ENCODE results near the gene MEI4. TPM values are rescaled to one million over a fixed set of nuclear protein-coding genes. Genes with fewer than 3 reads are reported as not detected.
"Not testable (repeated sequence)": the region's sequence is repeated elsewhere in the genome, so short reads cannot be mapped to it uniquely, and the experiment has no call there.

MEI4 gene
- total RNA-seq, 4 donors from 2014 or later: not detected

DNA sequence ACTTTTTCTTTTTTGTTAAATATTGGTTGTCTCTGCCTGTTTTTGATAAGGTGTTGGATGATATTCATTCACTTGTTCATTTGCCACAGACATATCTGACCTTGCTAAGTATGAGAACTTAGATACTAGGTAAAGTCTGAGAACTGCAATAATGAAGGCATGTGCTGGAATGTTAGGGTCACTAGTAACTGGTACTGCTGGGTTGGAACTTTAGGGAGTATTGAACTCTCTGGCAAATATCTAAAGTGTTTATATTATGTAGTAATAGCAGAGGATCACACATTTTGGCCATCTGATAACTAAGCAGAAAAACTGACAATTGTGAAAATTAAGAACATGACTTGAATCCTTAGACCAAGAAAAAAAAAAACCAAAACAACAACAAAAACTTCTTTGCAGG lies 162.7 kb downstream of the MEI4 start:
- Histone ChIP-seq H3K36me3 (no peaks in the 10 kb centered on the region), H3K4me3 (no peak overlapping the region), H3K4me1 (no peaks in the 10 kb centered on the region), H3K27ac (no peak overlapping the region), H3K9me3 (no peaks in the 10 kb centered on the region), H3K27me3 (no peaks in the 10 kb centered on the region)
- intact Hi-C loops (cut with DNase I; ENCODE audit: low total_unique reads): no loop called here
- in situ Hi-C loops (cut with MboI; ENCODE audit: low sequenced_read_pairs in 4 of 4): no loop called here
- TF ChIP-seq POLR2A (IDR thresholded peaks at IDR 0.05) (no peak), CTCF (IDR thresholded peaks at IDR 0.05 in 4 of 5, conservative IDR thresholded peaks at IDR 0.05 in 1 of 5) (no peak)
- DNase-seq (no peak), ATAC-seq (no peak)

- DNase-seq (no peak), ATAC-seq (no peak)
- TF ChIP-seq CTCF (IDR thresholded peaks at IDR 0.05 in 4 of 5, conservative IDR thresholded peaks at IDR 0.05 in 1 of 5) (no peak), POLR2A (IDR thresholded peaks at IDR 0.05) (no peak)
- no peak overlapping the region for H3K4me3 ChIP-seq
- intact Hi-C loops (cut with DNase I; ENCODE audit: low total_unique reads) (no loop called here), in situ Hi-C loops (cut with MboI; ENCODE audit: low sequenced_read_pairs in 4 of 4) (no loop called here)
- H3K27ac ChIP-seq: no peak overlapping the region
- H3K27me3 ChIP-seq: no peaks in the 10 kb centered on the region
- no peaks in the 10 kb centered on the region for H3K9me3 ChIP-seq
- H3K36me3 ChIP-seq: no peaks in the 10 kb centered on the region
- H3K4me1 ChIP-seq: no peaks in the 10 kb centered on the region
These were observed 164.0 kb downstream of the MEI4 start for GRCh38 chr6:77816766-77817270.

GRCh38 chr6:77822265-77822664 lies 169.4 kb downstream of the MEI4 start:
- ATAC-seq (no peak), DNase-seq (no peak)
- Histone ChIP-seq H3K4me3 (no peak overlapping the region), H3K4me1 (no peaks in the 10 kb centered on the region), H3K9me3 (no peaks in the 10 kb centered on the region), H3K27me3 (no peaks in the 10 kb centered on the region), H3K36me3 (no peaks in the 10 kb centered on the region), H3K27ac (no peak overlapping the region)
- no peak for TF ChIP-seq POLR2A (IDR thresholded peaks at IDR 0.05)
- intact Hi-C loops (cut with DNase I; ENCODE audit: low total_unique reads): no loop called here
- in situ Hi-C loops (cut with MboI; ENCODE audit: low sequenced_read_pairs in 4 of 4): no loop called here

- no peak for ATAC-seq
- Histone ChIP-seq H3K9me3 (no peaks in the 10 kb centered on the region), H3K27ac (no peak overlapping the region), H3K27me3 (no peaks in the 10 kb centered on the region), H3K4me1 (no peaks in the 10 kb centered on the region), H3K36me3 (no peaks in the 10 kb centered on the region), H3K4me3 (no peak overlapping the region)
- intact Hi-C loops (cut with DNase I; ENCODE audit: low total_unique reads): no loop called here
- TF ChIP-seq POLR2A (IDR thresholded peaks at IDR 0.05): no peak
- TF ChIP-seq CTCF (IDR thresholded peaks at IDR 0.05 in 4 of 5, conservative IDR thresholded peaks at IDR 0.05 in 1 of 5): no peak
- no peak for DNase-seq
- in situ Hi-C loops (cut with MboI; ENCODE audit: low sequenced_read_pairs in 4 of 4): no loop called here
These were observed 172.4 kb downstream of the MEI4 start for GRCh38 chr6:77825204-77825603.

GRCh38 chr6:77829736-77830135 lies 176.9 kb downstream of the MEI4 start:
- DNase-seq (no peak), ATAC-seq (no peak)
- TF ChIP-seq POLR2A (IDR thresholded peaks at IDR 0.05) (no peak), CTCF (IDR thresholded peaks at IDR 0.05 in 4 of 5, conservative IDR thresholded peaks at IDR 0.05 in 1 of 5) (no peak)
- intact Hi-C loops (cut with DNase I; ENCODE audit: low total_unique reads) (no loop called here), in situ Hi-C loops (cut with MboI; ENCODE audit: low sequenced_read_pairs in 4 of 4) (no loop called here)
- Histone ChIP-seq H3K4me3 (no peak overlapping the region), H3K4me1 (no peaks in the 10 kb centered on the region), H3K9me3 (no peaks in the 10 kb centered on the region), H3K27me3 (no peaks in the 10 kb centered on the region), H3K27ac (no peak overlapping the region), H3K36me3 (no peaks in the 10 kb centered on the region)

- H3K27ac ChIP-seq; in situ Hi-C loops (cut with MboI; ENCODE audit: low sequenced_read_pairs in 4 of 4); H3K36me3 ChIP-seq; intact Hi-C loops (cut with DNase I; ENCODE audit: low total_unique reads); H3K9me3 ChIP-seq; H3K4me1 ChIP-seq; H3K27me3 ChIP-seq; ATAC-seq; H3K4me3 ChIP-seq; DNase-seq: not testable (repeated sequence)
These were observed 180.9 kb downstream of the MEI4 start for GRCh38 chr6:77833749-77834148.
